ENCODE measurements around the gene FAM227B.
"Not testable (repeated sequence)": the region's sequence is repeated elsewhere in the genome, so short reads cannot be mapped to it uniquely, and the experiment has no call there.

Gene FAM227B

DNA sequence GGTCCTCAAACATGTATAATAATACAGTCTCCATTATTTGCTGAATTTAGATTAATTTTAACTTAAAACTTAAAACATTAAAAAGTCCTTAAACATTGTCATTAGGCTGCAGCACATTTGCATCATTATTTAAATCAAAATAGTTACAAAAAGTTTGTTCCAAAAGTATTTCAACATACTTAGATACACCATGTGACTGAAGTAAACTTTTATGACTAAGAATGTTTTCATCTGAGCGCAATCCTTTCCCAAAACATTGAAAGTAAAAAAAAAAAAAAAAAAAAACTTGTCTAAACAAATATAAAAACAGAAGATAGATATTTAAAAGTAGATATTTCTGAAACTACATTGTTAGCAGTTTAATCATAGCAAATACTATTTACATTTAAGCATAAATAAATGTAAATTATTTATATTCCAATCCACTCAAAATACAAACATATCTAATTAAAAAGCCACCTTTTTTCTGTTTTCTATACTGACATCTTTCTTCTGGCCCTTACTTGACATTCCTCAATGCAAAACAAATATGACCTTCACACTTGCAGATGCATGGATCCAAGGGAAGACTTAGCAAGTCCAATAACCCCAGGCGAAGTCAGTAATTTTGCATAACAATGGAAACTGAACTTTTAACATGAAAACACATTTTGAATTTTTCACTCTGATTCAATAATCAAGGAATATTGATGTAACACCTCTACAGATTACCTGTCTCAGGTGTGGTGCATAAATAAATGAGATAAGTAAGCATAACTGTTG lies 10.3 kb downstream of the FAM227B start:
- peak; percentile 60 for FAIRE-seq

DNA sequence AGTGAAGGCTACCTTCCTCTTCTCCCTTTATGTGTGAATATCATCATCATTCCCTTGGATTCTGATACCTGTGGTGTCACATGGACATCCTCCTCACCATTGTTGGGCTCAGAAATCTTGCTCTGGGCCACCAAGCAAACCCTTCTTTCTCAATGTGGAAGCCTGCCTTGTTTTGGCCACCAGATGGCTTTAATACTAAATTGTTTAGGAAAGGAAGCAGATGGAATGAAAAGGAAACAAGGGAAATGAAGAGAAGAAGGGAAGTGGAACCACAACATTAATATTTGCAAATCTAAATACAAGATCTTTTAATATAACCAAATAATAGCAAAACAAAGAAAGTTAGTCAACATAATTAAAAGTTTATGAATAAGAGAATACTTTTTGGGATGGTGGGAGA lies 14.0 kb downstream of the FAM227B start:
- FAIRE-seq = no peak

DNA sequence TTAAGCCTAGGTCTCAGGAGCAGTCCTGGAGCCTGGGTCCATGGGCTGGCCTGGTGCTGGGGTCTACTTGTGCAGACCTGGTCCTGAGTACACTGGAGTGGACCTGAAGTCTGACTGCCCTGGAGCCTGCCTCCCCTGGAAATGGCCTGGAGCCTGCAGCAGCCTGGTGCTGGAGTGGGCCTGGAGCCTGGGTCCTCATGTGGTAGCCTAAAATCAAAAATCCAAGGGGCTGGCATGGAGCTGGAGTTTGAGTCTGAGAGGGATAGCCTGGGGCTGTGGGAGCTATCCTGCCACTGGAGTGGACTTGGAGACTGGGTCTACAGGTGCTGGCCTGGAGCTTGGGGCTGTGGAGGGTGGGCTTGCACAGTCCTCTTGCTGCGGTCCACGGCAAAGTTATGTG lies 15.0 kb downstream of the FAM227B start:
- FAIRE-seq = no peak

- FAIRE-seq = no peak
These were observed 15.8 kb downstream of the FAM227B start for GRCh38 chr15:49604625-49605409.

GRCh38 chr15:49592829-49593316 lies 27.7 kb downstream of the FAM227B start:
- FAIRE-seq = not testable (repeated sequence)

GRCh38 chr15:49589030-49589429 lies 31.6 kb downstream of the FAM227B start:
- no peak for FAIRE-seq

DNA sequence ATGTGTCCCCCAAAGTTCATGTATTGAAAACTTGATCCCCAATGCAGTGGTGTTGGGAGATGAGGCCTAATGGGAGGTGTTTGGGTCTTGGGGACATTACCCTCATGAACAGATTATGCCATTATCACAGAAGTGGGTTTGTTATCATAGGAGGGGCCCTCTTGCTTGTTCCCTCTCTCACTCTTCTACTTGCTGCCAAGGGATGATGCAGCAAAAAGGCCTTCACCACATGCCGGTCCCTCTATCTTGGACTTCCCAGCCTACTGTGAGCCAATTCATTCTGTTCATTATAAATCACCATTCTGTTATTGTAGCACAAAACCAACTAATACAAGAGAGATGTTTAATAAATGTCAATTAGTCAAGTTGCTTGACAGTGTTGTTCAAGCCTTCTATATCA lies 47.2 kb downstream of the FAM227B start:
- no peak for FAIRE-seq

- peak; percentile 88 for FAIRE-seq
These were observed 49.9 kb downstream of the FAM227B start for GRCh38 chr15:49570672-49571071.

DNA sequence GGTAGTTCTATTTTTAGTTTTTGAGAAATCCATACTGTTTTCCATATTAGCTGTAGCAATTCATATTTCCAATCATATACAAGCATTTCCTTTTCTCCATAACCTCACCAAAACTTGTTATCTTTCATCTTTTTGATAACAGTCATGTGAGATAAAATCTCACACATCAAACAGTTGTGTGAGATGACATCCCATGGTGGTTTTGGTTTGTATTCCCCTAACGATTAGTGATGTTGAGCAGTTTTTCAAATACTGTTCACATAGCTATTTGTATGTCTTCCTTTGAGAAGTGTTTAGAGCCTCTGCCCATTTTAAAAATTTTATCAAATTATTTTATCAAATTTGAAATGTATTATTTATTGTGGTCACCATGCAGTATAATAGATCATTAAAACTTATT lies 50.4 kb downstream of the FAM227B start:
- FAIRE-seq = no peak

GRCh38 chr15:49560045-49560444 lies 60.6 kb downstream of the FAM227B start:
- no peak for FAIRE-seq

- FAIRE-seq = no peak
These were observed 61.7 kb downstream of the FAM227B start for GRCh38 chr15:49558929-49559328.

DNA sequence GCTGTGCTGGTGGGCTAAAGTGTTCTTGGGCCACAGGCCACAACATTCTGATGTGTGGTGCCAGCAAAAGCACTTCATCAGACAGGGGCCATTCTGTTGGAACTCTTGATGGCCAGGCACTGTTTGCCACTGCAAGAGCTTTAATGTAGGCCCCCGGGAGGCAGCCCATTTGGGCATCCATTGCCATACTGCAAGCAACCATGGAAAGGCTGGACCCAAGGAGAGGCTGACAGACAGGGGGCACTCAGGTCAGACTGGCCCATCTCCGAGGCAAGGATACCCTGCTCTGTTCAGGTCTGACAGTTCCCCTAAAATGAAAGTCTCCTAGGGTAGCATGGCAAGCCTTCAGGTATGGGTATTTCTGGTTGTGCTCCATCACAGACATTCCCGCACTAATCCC lies 64.2 kb downstream of the FAM227B start:
- no peak for FAIRE-seq

DNA sequence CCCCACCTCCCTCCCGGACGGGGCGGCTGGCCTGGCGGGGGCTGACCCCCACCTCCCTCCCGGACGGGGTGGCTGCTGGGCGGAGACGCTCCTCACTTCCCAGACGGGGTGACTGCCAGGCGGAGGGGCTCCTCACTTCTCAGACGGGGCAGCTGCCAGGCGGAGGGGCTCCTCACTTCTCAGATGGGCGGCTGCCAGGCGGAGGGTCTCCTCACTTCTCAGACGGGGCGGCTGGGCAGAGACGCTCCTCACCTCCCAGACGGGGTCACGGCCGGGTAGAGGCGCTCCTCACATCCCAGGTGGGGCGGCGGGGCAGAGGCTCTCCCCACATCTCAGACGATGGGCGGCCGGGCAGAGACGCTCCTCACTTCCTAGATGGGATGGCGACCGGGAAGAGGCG lies 70.3 kb downstream of the FAM227B start:
- not testable (repeated sequence) for FAIRE-seq

- no peak for FAIRE-seq
These were observed 82.1 kb downstream of the FAM227B start for GRCh38 chr15:49538520-49538919.

DNA sequence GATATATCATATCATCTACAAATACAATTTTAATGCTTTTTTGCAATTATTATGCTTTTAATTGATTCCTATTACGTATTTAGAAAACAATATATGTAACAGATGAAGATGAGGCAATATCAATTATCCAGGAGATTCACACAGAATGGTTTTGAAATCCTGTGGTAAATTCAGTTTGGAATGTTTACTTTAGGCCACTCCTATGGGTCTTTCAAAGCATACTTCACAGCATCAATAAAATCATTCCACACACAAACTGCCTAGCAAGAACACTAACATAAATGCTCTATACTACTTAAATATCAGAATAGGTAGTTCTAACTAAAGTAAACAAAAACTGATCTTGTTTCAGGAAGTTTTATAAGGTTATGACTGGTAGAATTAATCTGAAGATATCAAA lies 90.5 kb downstream of the FAM227B start:
- FAIRE-seq = no peak

GRCh38 chr15:49528289-49528688 lies 92.3 kb downstream of the FAM227B start:
- FAIRE-seq = no peak

DNA sequence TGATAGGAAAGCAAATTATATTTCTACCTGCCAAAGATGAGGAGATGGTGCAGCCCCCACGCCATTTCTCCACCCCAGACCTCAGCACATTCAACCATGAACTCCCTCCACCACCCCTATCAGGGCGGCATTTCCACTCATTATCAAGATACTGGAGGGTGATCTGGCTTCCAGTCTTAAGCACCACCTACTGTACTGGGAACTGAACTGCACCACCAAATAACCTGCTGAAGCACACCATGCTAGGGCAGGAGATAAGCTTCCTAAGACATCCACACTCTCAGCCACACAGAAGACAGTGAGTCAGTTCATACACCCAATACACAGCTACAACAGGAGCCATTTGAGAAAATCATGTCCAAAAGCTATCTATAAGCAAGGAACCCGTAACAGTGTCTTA lies 98.8 kb downstream of the FAM227B start:
- no peak for FAIRE-seq

- not testable (repeated sequence) for FAIRE-seq
These were observed 107.9 kb downstream of the FAM227B start for GRCh38 chr15:49512739-49513138.

- no peak for FAIRE-seq
These were observed 113.4 kb downstream of the FAM227B start for GRCh38 chr15:49507261-49507660.

GRCh38 chr15:49506341-49506740 lies 114.3 kb downstream of the FAM227B start:
- peak; percentile 64 for FAIRE-seq

GRCh38 chr15:49501586-49501985 lies 119.0 kb downstream of the FAM227B start:
- FAIRE-seq = no peak

- no peak for FAIRE-seq
These were observed 124.4 kb downstream of the FAM227B start for GRCh38 chr15:49495993-49496753.

- FAIRE-seq = no peak
These were observed 125.8 kb downstream of the FAM227B start for GRCh38 chr15:49494842-49495241.

All from G401.6 (cell line).